Karpas-422 (cell line): ENCODE results near the gene IFNGR1. TPM values are rescaled to one million over a fixed set of nuclear protein-coding genes. Genes with fewer than 3 reads are reported as not detected.

Experiments
- DNase-seq: peaks from one replicate; pipeline ENCODE4 v3.0.0-alpha.2; 2015
- H2AFZ ChIP-seq: fragments of 200-600 bp; sonication (generic); 2 replicates; pipeline ENCODE4 v1.6.1; 2014; ENCODE audit warnings: antibody characterized with exemption, low read length, mixed read lengths
- H3K27ac ChIP-seq: fragments of 200-600 bp; sonication (generic); 2 replicates; pipeline ENCODE4 v1.5.1; 2014; ENCODE audit warnings: mild to moderate bottlenecking, low read length, moderate library complexity
- H3K27me3 ChIP-seq: fragments of 200-600 bp; sonication (generic); 2 replicates; pipeline ENCODE4 v1.6.1; 2014; ENCODE audit warnings: low read length, mixed read lengths
- H3K36me3 ChIP-seq: fragments of 200-600 bp; sonication (generic); 2 replicates; pipeline ENCODE4 v1.6.1; 2014; ENCODE audit warnings: low read length, mixed read lengths; ENCODE audit not compliant: insufficient read depth
- H3K4me1 ChIP-seq: fragments of 200-600 bp; sonication (generic); 2 replicates; pipeline ENCODE4 v1.6.1; 2014; ENCODE audit warnings: mild to moderate bottlenecking, low read length, mixed read lengths
- H3K4me2 ChIP-seq: fragments of 200-600 bp; sonication (generic); 2 replicates; pipeline ENCODE4 v1.6.1; 2014; ENCODE audit warnings: low read length, low read depth, mild to moderate bottlenecking; ENCODE audit not compliant: poor library complexity, severe bottlenecking
- H3K4me3 ChIP-seq: fragments of 200-600 bp; sonication (generic); 2 replicates; pipeline ENCODE4 v1.5.1; 2014; ENCODE audit warnings: mild to moderate bottlenecking, antibody characterized with exemption, low read length, mixed read lengths
- H3K79me2 ChIP-seq: fragments of 200-600 bp; sonication (generic); 2 replicates; pipeline ENCODE4 v1.6.1; 2014; ENCODE audit warnings: mild to moderate bottlenecking, low read length, mixed read lengths
- H3K9ac ChIP-seq: fragments of 200-600 bp; sonication (generic); 2 replicates; pipeline ENCODE4 v1.6.0; 2014; ENCODE audit warnings: low read length
- H3K9me2 ChIP-seq: fragments of 200-600 bp; sonication (generic), shearing (Covaris generic); replicated peaks from 2 replicates; pipeline ENCODE4 v1.6.0; 2014; ENCODE audit warnings: mild to moderate bottlenecking, low read length, moderate library complexity; ENCODE audit not compliant: insufficient read depth
- H3K9me3 ChIP-seq: fragments of 300-700, 200-600 bp; sonication (generic); 2 replicates; pipeline ENCODE4 v1.6.1; 2014; ENCODE audit warnings: low read length, mixed read lengths
- H4K20me1 ChIP-seq: fragments of 200-600 bp; sonication (generic); 2 replicates; pipeline ENCODE4 v1.6.1; 2014; ENCODE audit warnings: mild to moderate bottlenecking, antibody characterized with exemption, low read length, low read depth; ENCODE audit not compliant: insufficient read depth
- total RNA-seq: library from RNA; depleted of rRNA; stranded (reverse); fragments of >200 nt; shearing (Covaris generic); gene quantifications from 2 replicates; pipeline ENCODE4 v1.2.3, GENCODE V29; 2014; ENCODE audit warnings: low replicate concordance

IFNGR1 gene
- total RNA-seq, 1 experiment from 2014 or later, result 76.9 TPM

GRCh38 chr6:137231895-137232294, 12.7 kb upstream of the IFNGR1 start:
- no peak overlapping the region for H3K9ac ChIP-seq
- H3K4me2 ChIP-seq, result no peak overlapping the region
- H3K4me3 ChIP-seq, result no peak overlapping the region

GRCh38 chr6:137230956-137231555, 11.9 kb upstream of the IFNGR1 start:
- Histone ChIP-seq H3K4me3 (no peak overlapping the region), H3K36me3 (no peaks in the 10 kb centered on the region), H4K20me1 (no peaks in the 10 kb centered on the region), H3K9ac (no peak overlapping the region), H3K79me2 (no peaks in the 10 kb centered on the region), H3K9me3 (no peaks in the 10 kb centered on the region), H2AFZ (no peak overlapping the region), H3K27me3 (0 out of 2 replicates have a peak, but pooled peaks cover 2% of the 10 kb centered on the region), H3K9me2 (no peaks in the 10 kb centered on the region), H3K4me1 (peaks cover 21% of the 10 kb centered on the region), H3K27ac (no peak overlapping the region), H3K4me2 (no peak overlapping the region)
- no peak for DNase-seq

More at GRCh38 chr6:137231895-137232294, 12.7 kb upstream of the IFNGR1 start:
- no peaks in the 10 kb centered on the region for H3K36me3 ChIP-seq
- H3K79me2 ChIP-seq, result no peaks in the 10 kb centered on the region
- DNase-seq, result no peak
- no peak overlapping the region for H2AFZ ChIP-seq
- H3K9me2 ChIP-seq, result no peaks in the 10 kb centered on the region
- no peak overlapping the region for H3K27ac ChIP-seq
- H3K9me3 ChIP-seq, result no peaks in the 10 kb centered on the region
- 0 out of 2 replicates have a peak, but pooled peaks cover 2% of the 10 kb centered on the region for H3K27me3 ChIP-seq
- H3K4me1 ChIP-seq, result peaks cover 21% of the 10 kb centered on the region
- H4K20me1 ChIP-seq, result no peaks in the 10 kb centered on the region

GRCh38 chr6:137230547-137230946, 11.4 kb upstream of the IFNGR1 start:
- Histone ChIP-seq H3K36me3 (no peaks in the 10 kb centered on the region), H3K9me3 (no peaks in the 10 kb centered on the region), H3K27ac (no peak overlapping the region), H3K9ac (no peak overlapping the region), H3K4me3 (no peak overlapping the region), H3K4me1 (peaks cover 19% of the 10 kb centered on the region), H3K4me2 (no peak overlapping the region), H3K27me3 (0 out of 2 replicates have a peak, but pooled peaks cover 2% of the 10 kb centered on the region), H2AFZ (no peak overlapping the region), H3K9me2 (no peaks in the 10 kb centered on the region), H4K20me1 (no peaks in the 10 kb centered on the region), H3K79me2 (no peaks in the 10 kb centered on the region)
- no peak for DNase-seq

- no peaks in the 10 kb centered on the region for H3K27me3 ChIP-seq
- no peaks in the 10 kb centered on the region for H3K9me2 ChIP-seq
- H2AFZ ChIP-seq, result no peak overlapping the region
- H3K27ac ChIP-seq, result no peak overlapping the region
- peaks cover 19% of the 10 kb centered on the region for H3K4me1 ChIP-seq
- no peak overlapping the region for H3K4me3 ChIP-seq
- no peak overlapping the region for H3K4me2 ChIP-seq
- no peaks in the 10 kb centered on the region for H3K79me2 ChIP-seq
- H4K20me1 ChIP-seq, result no peaks in the 10 kb centered on the region
- H3K9ac ChIP-seq, result no peak overlapping the region
- H3K9me3 ChIP-seq, result no peaks in the 10 kb centered on the region
- no peaks in the 10 kb centered on the region for H3K36me3 ChIP-seq
- DNase-seq, result no peak
Measured at GRCh38 chr6:137229075-137229759, 10.0 kb upstream of the IFNGR1 start.

- H2AFZ ChIP-seq, result no peak overlapping the region
- H3K9me2 ChIP-seq, result no peaks in the 10 kb centered on the region
- no peaks in the 10 kb centered on the region for H3K9me3 ChIP-seq
- H3K36me3 ChIP-seq, result no peaks in the 10 kb centered on the region
- H3K27me3 ChIP-seq, result no peaks in the 10 kb centered on the region
- H3K79me2 ChIP-seq, result no peaks in the 10 kb centered on the region
- no peak overlapping the region for H3K9ac ChIP-seq
- H4K20me1 ChIP-seq, result no peaks in the 10 kb centered on the region
- no peak for DNase-seq
- H3K4me3 ChIP-seq, result no peak overlapping the region
- no peak overlapping the region for H3K27ac ChIP-seq
- peaks cover 19% of the 10 kb centered on the region for H3K4me1 ChIP-seq
- no peak overlapping the region for H3K4me2 ChIP-seq
Measured at GRCh38 chr6:137227871-137228302, 8.7 kb upstream of the IFNGR1 start.

GRCh38 chr6:137226697-137227096, 7.5 kb upstream of the IFNGR1 start:
- peaks cover 28% of the 10 kb centered on the region for H3K4me1 ChIP-seq
- no peaks in the 10 kb centered on the region for H4K20me1 ChIP-seq
- H3K9ac ChIP-seq, result no peak overlapping the region
- no peaks in the 10 kb centered on the region for H3K27me3 ChIP-seq
- H3K4me3 ChIP-seq, result no peak overlapping the region
- H2AFZ ChIP-seq, result no peak overlapping the region
- no peaks in the 10 kb centered on the region for H3K79me2 ChIP-seq
- no peak for DNase-seq
- H3K9me3 ChIP-seq, result no peaks in the 10 kb centered on the region
- no peaks in the 10 kb centered on the region for H3K36me3 ChIP-seq
- H3K4me2 ChIP-seq, result no peak overlapping the region
- H3K9me2 ChIP-seq, result no peaks in the 10 kb centered on the region
- no peak overlapping the region for H3K27ac ChIP-seq

GRCh38 chr6:137224799-137225198, 5.6 kb upstream of the IFNGR1 start:
- Histone ChIP-seq H3K36me3 (no peaks in the 10 kb centered on the region), H3K27ac (peak overlapping the region; percentile 27), H3K79me2 (no peaks in the 10 kb centered on the region), H3K4me1 (peaks cover 36% of the 10 kb centered on the region), H2AFZ (peak overlapping the region; percentile 6; the same call in 1 of the 2 replicates), H4K20me1 (no peaks in the 10 kb centered on the region), H3K27me3 (no peaks in the 10 kb centered on the region), H3K9ac (0 out of 2 replicates have a peak overlapping the region, but pooled peaks have one; percentile 2), H3K4me3 (no peak overlapping the region), H3K9me2 (no peaks in the 10 kb centered on the region), H3K9me3 (no peaks in the 10 kb centered on the region), H3K4me2 (peak overlapping the region; percentile 35)
- DNase-seq, result peak; percentile 85

GRCh38 chr6:137223370-137224131, 4.4 kb upstream of the IFNGR1 start:
- H3K27ac ChIP-seq, result no peak overlapping the region
- DNase-seq, result no peak
- H3K79me2 ChIP-seq, result peaks cover 6% of the 10 kb centered on the region
- H3K4me1 ChIP-seq, result peaks cover 40% of the 10 kb centered on the region
- H3K9me3 ChIP-seq, result no peaks in the 10 kb centered on the region
- H3K36me3 ChIP-seq, result no peaks in the 10 kb centered on the region
- H4K20me1 ChIP-seq, result no peaks in the 10 kb centered on the region
- no peaks in the 10 kb centered on the region for H3K27me3 ChIP-seq
- H3K9me2 ChIP-seq, result no peaks in the 10 kb centered on the region
- H3K4me2 ChIP-seq, result no peak overlapping the region
- no peak overlapping the region for H3K9ac ChIP-seq
- no peak overlapping the region for H3K4me3 ChIP-seq
- H2AFZ ChIP-seq, result no peak overlapping the region
